ENCODE measurements around the gene TMPRSS3. TPM values are rescaled to one million over a fixed set of nuclear protein-coding genes. Genes with fewer than 3 reads are reported as not detected.

TMPRSS3 gene
- total RNA-seq, 4 donors from 2014 or later = not detected

- no peaks in the 10 kb centered on the region for H3K4me1 ChIP-seq
- no peak overlapping the region for H3K4me3 ChIP-seq
- peaks cover 0 to 35% (median 0%) of the 10 kb centered on the region in 4 donors for H3K27me3 ChIP-seq
- no peaks in the 10 kb centered on the region for H3K36me3 ChIP-seq
- H3K9me3 ChIP-seq = no peaks in the 10 kb centered on the region
- intact Hi-C loops (cut with DNase I) = no loop called here
- DNase-seq (ENCODE audit: extremely low spot score) = no peak
- TF ChIP-seq POLR2A (IDR thresholded peaks at IDR 0.05; ENCODE audit: low read depth) (no peak), POLR2AphosphoS5 (IDR thresholded peaks at IDR 0.05) (no peak), EP300 (IDR thresholded peaks at IDR 0.05) (no peak), CTCF (IDR thresholded peaks at IDR 0.05) (no peak)
- WGBS = 89% methylated on average over 9 of the region's 9 CpGs
- H3K27ac ChIP-seq (replicated peaks in 1 of 4) = no peak overlapping the region
These were observed 49.4 kb downstream of the TMPRSS3 start for GRCh38 chr21:42346441-42346840.

- H3K36me3 ChIP-seq = no peaks in the 10 kb centered on the region
- no peak overlapping the region for H3K27ac ChIP-seq (replicated peaks in 1 of 4)
- WGBS = 81% methylated on average over 4 of the region's 4 CpGs
- no peak for TF ChIP-seq CTCF (IDR thresholded peaks at IDR 0.05)
- no peak for TF ChIP-seq POLR2A (IDR thresholded peaks at IDR 0.05; ENCODE audit: low read depth)
- no peak for TF ChIP-seq EP300 (IDR thresholded peaks at IDR 0.05)
- TF ChIP-seq POLR2AphosphoS5 (IDR thresholded peaks at IDR 0.05) = no peak
- H3K4me1 ChIP-seq = no peaks in the 10 kb centered on the region
- H3K4me3 ChIP-seq = no peak overlapping the region
- H3K27me3 ChIP-seq = peaks cover 0 to 32% (median 0%) of the 10 kb centered on the region in 4 donors
- intact Hi-C loops (cut with DNase I) = no loop called here
- H3K9me3 ChIP-seq = no peaks in the 10 kb centered on the region
- DNase-seq (ENCODE audit: extremely low spot score) = no peak
These were observed 51.2 kb downstream of the TMPRSS3 start for GRCh38 chr21:42344631-42345030.

GRCh38 chr21:42343963-42344510 is 51.8 kb downstream of the TMPRSS3 start:
- Histone ChIP-seq H3K4me3 (no peak overlapping the region), H3K4me1 (no peaks in the 10 kb centered on the region), H3K36me3 (no peaks in the 10 kb centered on the region), H3K27ac (replicated peaks in 1 of 4) (no peak overlapping the region), H3K9me3 (no peaks in the 10 kb centered on the region), H3K27me3 (peaks cover 0 to 26% (median 0%) of the 10 kb centered on the region in 4 donors)
- TF ChIP-seq CTCF (IDR thresholded peaks at IDR 0.05) = no peak
- TF ChIP-seq EP300 (IDR thresholded peaks at IDR 0.05) = no peak
- no peak for TF ChIP-seq POLR2AphosphoS5 (IDR thresholded peaks at IDR 0.05)
- TF ChIP-seq POLR2A (IDR thresholded peaks at IDR 0.05; ENCODE audit: low read depth) = no peak
- no peak for DNase-seq (ENCODE audit: extremely low spot score)
- WGBS = 92% methylated on average over 9 of the region's 11 CpGs
- intact Hi-C loops (cut with DNase I) = no loop called here

GRCh38 chr21:42343556-42343955 is 52.3 kb downstream of the TMPRSS3 start:
- TF ChIP-seq EP300 (IDR thresholded peaks at IDR 0.05) = no peak
- DNase-seq (ENCODE audit: extremely low spot score) = no peak
- H3K9me3 ChIP-seq = no peaks in the 10 kb centered on the region
- 87% methylated on average over 6 of the region's 6 CpGs for WGBS
- peaks cover 0 to 21% (median 0%) of the 10 kb centered on the region in 4 donors for H3K27me3 ChIP-seq
- H3K36me3 ChIP-seq = no peaks in the 10 kb centered on the region
- peaks cover 0 to 2% (median under 1%) of the 10 kb centered on the region in 4 donors for H3K4me1 ChIP-seq
- H3K4me3 ChIP-seq = no peak overlapping the region
- intact Hi-C loops (cut with DNase I) = no loop called here
- no peak overlapping the region for H3K27ac ChIP-seq (replicated peaks in 1 of 4)

GRCh38 chr21:42343101-42343500 is 52.8 kb downstream of the TMPRSS3 start:
- Histone ChIP-seq H3K27ac (replicated peaks in 1 of 4) (no peak overlapping the region), H3K4me1 (peaks cover 0 to 7% (median 5%) of the 10 kb centered on the region in 4 donors), H3K9me3 (no peaks in the 10 kb centered on the region), H3K4me3 (no peak overlapping the region), H3K36me3 (no peaks in the 10 kb centered on the region), H3K27me3 (peaks cover 0 to 20% (median 0%) of the 10 kb centered on the region in 4 donors)
- intact Hi-C loops (cut with DNase I) = no loop called here
- WGBS = 92% methylated on average over 10 of the region's 10 CpGs
- no peak for TF ChIP-seq CTCF (IDR thresholded peaks at IDR 0.05)
- no peak for TF ChIP-seq POLR2A (IDR thresholded peaks at IDR 0.05; ENCODE audit: low read depth)
- TF ChIP-seq EP300 (IDR thresholded peaks at IDR 0.05) = no peak
- no peak for TF ChIP-seq POLR2AphosphoS5 (IDR thresholded peaks at IDR 0.05)
- DNase-seq (ENCODE audit: extremely low spot score) = no peak
